Measurements from ENCODE around the gene IL7R. TPM values are rescaled to one million over a fixed set of nuclear protein-coding genes. Genes with fewer than 3 reads are reported as not detected.

Gene IL7R
- total RNA-seq, 1 donor from 2014 or later: not detected

DNA sequence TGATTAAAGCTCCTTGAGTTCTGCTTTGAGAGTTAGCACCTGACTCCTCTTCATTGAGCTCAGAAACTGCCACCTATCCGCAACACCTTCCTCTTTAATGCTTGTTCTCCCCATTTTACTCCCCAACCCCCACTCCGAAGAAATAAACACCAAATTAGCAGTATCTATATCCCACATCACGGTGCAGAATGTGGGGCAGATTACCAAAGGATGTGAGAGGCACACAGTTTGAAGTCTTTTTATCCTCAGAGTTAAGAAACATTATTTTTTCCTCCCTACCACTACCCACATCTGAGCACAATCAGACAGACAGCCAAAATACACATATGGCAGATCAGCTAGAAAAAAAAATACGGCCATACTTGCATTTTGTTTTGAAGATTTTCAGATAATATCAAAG is 26.1 kb upstream of the IL7R start:
- no peaks in the 10 kb centered on the region for H3K27me3 Mint-ChIP-seq (ENCODE audit: low read depth)
- TF ChIP-seq, protein P1, sequence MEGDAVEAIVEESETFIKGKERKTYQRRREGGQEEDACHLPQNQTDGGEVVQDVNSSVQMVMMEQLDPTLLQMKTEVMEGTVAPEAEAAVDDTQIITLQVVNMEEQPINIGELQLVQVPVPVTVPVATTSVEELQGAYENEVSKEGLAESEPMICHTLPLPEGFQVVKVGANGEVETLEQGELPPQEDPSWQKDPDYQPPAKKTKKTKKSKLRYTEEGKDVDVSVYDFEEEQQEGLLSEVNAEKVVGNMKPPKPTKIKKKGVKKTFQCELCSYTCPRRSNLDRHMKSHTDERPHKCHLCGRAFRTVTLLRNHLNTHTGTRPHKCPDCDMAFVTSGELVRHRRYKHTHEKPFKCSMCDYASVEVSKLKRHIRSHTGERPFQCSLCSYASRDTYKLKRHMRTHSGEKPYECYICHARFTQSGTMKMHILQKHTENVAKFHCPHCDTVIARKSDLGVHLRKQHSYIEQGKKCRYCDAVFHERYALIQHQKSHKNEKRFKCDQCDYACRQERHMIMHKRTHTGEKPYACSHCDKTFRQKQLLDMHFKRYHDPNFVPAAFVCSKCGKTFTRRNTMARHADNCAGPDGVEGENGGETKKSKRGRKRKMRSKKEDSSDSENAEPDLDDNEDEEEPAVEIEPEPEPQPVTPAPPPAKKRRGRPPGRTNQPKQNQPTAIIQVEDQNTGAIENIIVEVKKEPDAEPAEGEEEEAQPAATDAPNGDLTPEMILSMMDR (conservative IDR thresholded peaks at IDR 0.05): no peak
- no peaks in the 10 kb centered on the region for H3K36me3 Mint-ChIP-seq (ENCODE audit: low read depth)
- no peak overlapping the region for H3K27ac Mint-ChIP-seq (ENCODE audit: unreplicated experiment)
- DNase-seq (ENCODE audit: low read depth, low spot score): no peak
- H3K4me1 Mint-ChIP-seq: no peaks in the 10 kb centered on the region
- no peaks in the 10 kb centered on the region for H3K9me3 Mint-ChIP-seq
- no peak overlapping the region for H3K4me3 Mint-ChIP-seq

DNA sequence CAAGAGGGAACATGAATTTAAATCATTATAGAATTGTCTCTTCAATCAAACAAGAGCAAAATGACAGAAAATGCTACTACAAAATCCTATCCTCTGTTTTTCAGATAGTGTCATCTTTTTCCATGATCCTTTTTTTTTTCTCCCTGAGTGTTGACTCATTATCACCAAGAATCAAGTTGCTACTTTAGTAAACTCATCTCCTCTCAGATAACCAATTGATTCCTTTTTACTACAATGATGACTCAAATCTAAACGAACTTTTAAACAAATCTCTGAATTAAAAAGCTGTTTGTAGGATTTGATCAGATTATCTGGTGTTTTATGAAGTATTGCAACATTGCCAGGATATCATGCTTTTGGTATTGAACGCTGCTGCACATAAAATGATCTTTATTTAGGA is 23.9 kb upstream of the IL7R start:
- no peak for DNase-seq (ENCODE audit: low read depth, low spot score)
- Mint-ChIP-seq H3K4me3 (no peak overlapping the region), H3K4me1 (no peaks in the 10 kb centered on the region), H3K27me3 (ENCODE audit: low read depth) (no peaks in the 10 kb centered on the region), H3K27ac (ENCODE audit: unreplicated experiment) (no peak overlapping the region), H3K36me3 (ENCODE audit: low read depth) (no peaks in the 10 kb centered on the region), H3K9me3 (no peaks in the 10 kb centered on the region)
- TF ChIP-seq, protein P1 (conservative IDR thresholded peaks at IDR 0.05): no peak

DNA sequence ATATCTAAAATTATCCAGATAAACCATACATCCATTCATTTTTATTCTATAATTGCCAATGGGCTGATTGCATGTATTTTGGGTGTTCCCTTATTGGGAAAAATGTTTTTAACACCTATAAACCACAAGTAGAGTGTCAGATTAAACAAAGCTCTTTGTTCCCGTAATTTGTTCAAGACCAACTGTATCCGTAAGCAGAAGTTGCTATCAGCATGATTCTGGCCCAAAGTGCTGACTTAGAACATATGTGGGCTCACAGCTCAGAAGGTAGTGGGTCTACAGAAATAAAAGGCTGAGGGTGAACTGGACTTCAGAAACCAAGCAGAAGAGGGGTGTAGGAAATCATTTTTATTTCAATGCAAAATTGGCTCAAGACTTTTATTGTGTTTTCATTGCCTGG is 23.5 kb upstream of the IL7R start:
- DNase-seq (ENCODE audit: low read depth, low spot score): no peak
- Mint-ChIP-seq H3K4me1 (no peaks in the 10 kb centered on the region), H3K27ac (ENCODE audit: unreplicated experiment) (no peak overlapping the region), H3K4me3 (no peak overlapping the region), H3K9me3 (no peaks in the 10 kb centered on the region), H3K36me3 (ENCODE audit: low read depth) (no peaks in the 10 kb centered on the region), H3K27me3 (ENCODE audit: low read depth) (no peaks in the 10 kb centered on the region)
- TF ChIP-seq, protein P1 (conservative IDR thresholded peaks at IDR 0.05): no peak

DNA sequence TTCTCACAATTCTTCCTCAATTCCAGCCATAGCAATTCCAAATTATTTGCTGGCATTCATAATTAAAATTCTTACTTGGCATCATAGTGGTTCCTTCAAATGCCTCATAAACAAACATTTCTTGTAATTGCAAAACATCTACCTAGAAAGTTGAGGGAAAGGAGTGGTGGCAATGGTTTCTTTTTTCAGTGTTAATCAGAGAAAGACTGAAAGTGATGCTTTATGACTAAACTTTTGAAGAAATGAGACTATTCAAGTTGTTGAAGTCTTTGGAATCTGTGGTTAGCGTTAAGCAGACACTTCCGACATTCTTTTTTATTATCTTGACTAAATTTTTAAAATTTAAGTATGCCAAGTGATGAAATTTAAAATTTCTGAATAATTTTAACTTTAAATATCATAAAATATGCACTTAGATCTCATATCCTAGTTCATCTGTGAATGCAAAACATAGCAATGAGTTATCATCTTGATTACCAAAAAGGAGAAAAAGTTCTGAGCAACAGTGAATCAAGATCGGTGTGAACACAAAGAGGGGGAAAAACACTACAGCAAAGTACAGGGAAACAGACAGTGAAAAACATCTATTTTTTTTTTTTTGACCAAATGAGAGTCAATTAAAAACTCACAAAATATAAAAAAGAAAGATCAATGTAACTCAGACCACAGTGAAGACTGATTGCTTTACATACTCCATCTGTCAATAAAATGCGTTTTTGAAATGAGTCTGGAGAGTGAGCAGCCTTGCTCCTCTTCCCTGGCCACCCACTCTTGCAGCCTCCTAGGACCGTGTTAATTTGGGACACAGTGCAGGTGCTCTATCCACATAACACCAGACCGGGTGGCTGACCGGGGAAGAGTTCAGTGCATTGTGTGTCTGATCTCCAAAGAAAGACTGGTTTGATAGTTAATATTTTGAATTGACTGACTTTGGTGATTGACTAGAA is 20.6 kb upstream of the IL7R start:
- TF ChIP-seq, protein P1 (conservative IDR thresholded peaks at IDR 0.05): no peak
- Mint-ChIP-seq H3K4me3 (no peak overlapping the region), H3K36me3 (ENCODE audit: low read depth) (no peaks in the 10 kb centered on the region), H3K27me3 (ENCODE audit: low read depth) (no peaks in the 10 kb centered on the region), H3K27ac (ENCODE audit: unreplicated experiment) (no peak overlapping the region), H3K4me1 (no peaks in the 10 kb centered on the region), H3K9me3 (no peaks in the 10 kb centered on the region)
- DNase-seq (ENCODE audit: low read depth, low spot score): no peak

DNA sequence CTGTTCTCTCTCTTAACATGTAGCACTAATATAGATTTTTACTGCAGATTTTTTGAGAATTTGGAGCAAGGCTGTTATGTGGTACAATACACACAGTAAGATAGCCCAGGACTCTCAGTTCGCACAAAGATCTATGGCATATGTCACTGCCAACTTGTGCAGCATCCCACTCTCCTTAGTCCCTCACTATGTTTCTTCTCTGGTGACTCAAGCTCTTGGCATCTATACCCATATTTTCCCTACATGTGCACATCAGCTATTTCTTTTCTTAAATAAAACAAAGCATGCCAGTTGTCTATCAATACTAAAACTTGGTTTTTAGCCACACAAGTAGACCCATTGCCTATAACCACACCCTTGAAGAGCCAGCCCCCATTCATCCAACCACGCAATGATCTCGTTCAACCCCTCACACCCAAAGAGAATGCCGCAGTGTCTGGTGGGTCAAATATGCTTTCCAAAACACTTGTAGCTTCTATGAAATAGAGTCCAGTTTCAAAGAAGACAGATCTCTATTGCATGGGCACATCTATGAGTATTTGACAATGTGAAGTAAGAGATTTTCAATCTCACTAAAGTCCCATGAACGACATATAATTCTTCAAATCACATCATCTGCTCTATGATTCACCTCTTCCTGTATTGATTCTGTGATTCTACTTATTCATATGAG is 18.2 kb upstream of the IL7R start:
- no peaks in the 10 kb centered on the region for H3K4me1 Mint-ChIP-seq
- no peaks in the 10 kb centered on the region for H3K36me3 Mint-ChIP-seq (ENCODE audit: low read depth)
- peaks cover 3% of the 10 kb centered on the region for H3K9me3 Mint-ChIP-seq
- H3K4me3 Mint-ChIP-seq: no peak overlapping the region
- DNase-seq (ENCODE audit: low read depth, low spot score): no peak
- H3K27ac Mint-ChIP-seq (ENCODE audit: unreplicated experiment): no peak overlapping the region
- no peaks in the 10 kb centered on the region for H3K27me3 Mint-ChIP-seq (ENCODE audit: low read depth)
- TF ChIP-seq, protein P1 (conservative IDR thresholded peaks at IDR 0.05): no peak

Data from neural crest cell (in vitro differentiated cells).